Activated naive CD4-positive, alpha-beta T cell treated with anti-CD3 and anti-CD28 coated beads, Interleukin-2, amount 50 U/mL, for 24 hours (primary cell): ENCODE results near the gene IKZF4.

Source experiments
- H3K27ac Mint-ChIP-seq: one replicate; pipeline ENCODE4 v1.8.0; 2021; ENCODE audit warnings: mild to moderate bottlenecking, mixed read lengths
- H3K27me3 Mint-ChIP-seq: one replicate; pipeline ENCODE4 v1.8.0; 2021; ENCODE audit warnings: mixed read lengths
- H3K36me3 Mint-ChIP-seq: one replicate; pipeline ENCODE4 v1.8.0; 2021; ENCODE audit warnings: mixed read lengths
- H3K4me1 Mint-ChIP-seq: one replicate; pipeline ENCODE4 v1.8.0; 2021; ENCODE audit warnings: mixed read lengths
- H3K4me3 Mint-ChIP-seq: one replicate; pipeline ENCODE4 v1.8.0; 2021; ENCODE audit warnings: mild to moderate bottlenecking, mixed read lengths
- H3K9me3 Mint-ChIP-seq: one replicate; pipeline ENCODE4 v1.8.0; 2021; ENCODE audit warnings: mixed read lengths

The IKZF4 gene

GRCh38 chr12:56014205-56014604 lies 6.6 kb upstream of the IKZF4 start:
- H3K9me3 Mint-ChIP-seq = no peaks in the 10 kb centered on the region
- H3K4me1 Mint-ChIP-seq = peaks cover under 1% of the 10 kb centered on the region
- H3K4me3 Mint-ChIP-seq = no peak overlapping the region
- peaks cover 3% of the 10 kb centered on the region for H3K36me3 Mint-ChIP-seq
- no peak overlapping the region for H3K27ac Mint-ChIP-seq
- no peaks in the 10 kb centered on the region for H3K27me3 Mint-ChIP-seq

GRCh38 chr12:56017181-56017580 lies 3.7 kb upstream of the IKZF4 start:
- Mint-ChIP-seq H3K4me3 (no peak overlapping the region), H3K36me3 (peaks cover 3% of the 10 kb centered on the region), H3K27ac (no peak overlapping the region), H3K9me3 (no peaks in the 10 kb centered on the region), H3K27me3 (no peaks in the 10 kb centered on the region), H3K4me1 (peaks cover 22% of the 10 kb centered on the region)

- Mint-ChIP-seq H3K4me3 (no peak overlapping the region), H3K27me3 (no peaks in the 10 kb centered on the region), H3K4me1 (peaks cover 24% of the 10 kb centered on the region), H3K9me3 (no peaks in the 10 kb centered on the region), H3K36me3 (peaks cover 3% of the 10 kb centered on the region), H3K27ac (no peak overlapping the region)
These were observed 2.5 kb upstream of the IKZF4 start for GRCh38 chr12:56018356-56018755.

DNA sequence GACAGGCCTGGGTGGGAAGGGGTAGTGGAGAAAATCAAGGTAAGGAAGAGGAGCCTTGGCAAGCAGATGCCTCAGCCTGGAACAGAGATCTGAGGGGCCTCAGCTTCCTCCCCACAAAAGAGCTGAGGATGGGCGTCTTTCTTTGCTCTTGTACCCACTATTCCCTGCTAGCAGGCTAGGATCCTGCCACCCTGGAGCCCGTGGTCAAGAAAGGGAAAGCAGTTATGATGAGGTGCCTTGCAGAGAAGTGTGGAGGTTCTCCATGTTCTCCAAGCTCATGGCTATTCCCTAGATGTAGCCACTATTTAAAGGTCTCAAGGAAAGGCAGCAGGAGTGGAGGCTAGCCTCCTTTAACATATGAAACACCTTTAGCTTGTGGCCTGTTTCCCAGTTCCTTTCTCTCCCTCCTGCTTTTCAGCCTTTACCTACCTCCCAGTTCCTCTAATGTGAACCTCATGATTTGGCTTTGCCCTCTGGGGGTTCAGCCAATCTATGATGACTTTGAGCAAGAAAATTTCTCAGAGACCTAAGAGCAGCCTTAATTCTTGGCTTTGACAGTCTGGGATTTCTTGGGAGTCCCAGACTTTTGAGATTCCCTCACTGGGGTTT lies 1.1 kb downstream of the IKZF4 start:
- Mint-ChIP-seq H3K4me3 (peak overlapping the region; percentile 90), H3K27ac (peak overlapping the region; percentile 84), H3K36me3 (peaks cover 3% of the 10 kb centered on the region), H3K27me3 (no peaks in the 10 kb centered on the region), H3K4me1 (peaks cover 24% of the 10 kb centered on the region), H3K9me3 (no peaks in the 10 kb centered on the region)

DNA sequence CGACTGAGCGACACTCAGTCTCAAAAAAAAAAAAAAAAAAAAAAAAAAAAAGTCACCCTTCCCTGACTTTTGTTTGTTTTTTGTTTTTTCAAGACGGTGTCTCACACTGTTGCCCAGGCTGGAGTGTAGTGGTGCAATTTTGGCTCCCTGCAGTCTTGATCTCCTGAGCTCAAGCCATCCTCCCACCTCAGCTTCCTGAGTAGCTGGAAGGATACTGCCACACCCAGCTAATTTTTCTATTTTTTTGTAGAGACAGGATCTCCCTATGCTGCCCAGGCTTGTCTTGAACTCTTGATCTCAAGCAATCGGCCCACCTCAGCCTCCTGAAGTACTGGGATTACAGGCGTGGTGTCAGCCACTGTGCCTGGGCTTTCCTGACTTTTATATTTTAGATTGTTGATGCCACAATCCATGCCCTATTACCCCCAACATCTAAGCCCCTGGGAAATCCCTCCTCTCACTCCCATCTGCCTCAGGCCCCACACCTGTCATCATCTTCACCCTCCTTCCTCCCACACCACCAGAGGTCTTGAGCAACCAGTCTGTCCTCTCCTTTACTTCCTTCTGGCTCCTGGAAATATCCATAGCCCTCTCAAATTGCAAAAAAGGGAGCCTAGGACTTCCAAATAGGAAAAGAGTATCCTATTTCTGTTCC lies 7.8 kb downstream of the IKZF4 start:
- Mint-ChIP-seq H3K9me3 (no peaks in the 10 kb centered on the region), H3K27ac (peak overlapping the region; percentile 81), H3K36me3 (peaks cover 14% of the 10 kb centered on the region), H3K4me3 (no peak overlapping the region), H3K4me1 (peaks cover 25% of the 10 kb centered on the region), H3K27me3 (no peaks in the 10 kb centered on the region)

GRCh38 chr12:56029166-56029519 lies 8.3 kb downstream of the IKZF4 start:
- H3K9me3 Mint-ChIP-seq = no peaks in the 10 kb centered on the region

DNA sequence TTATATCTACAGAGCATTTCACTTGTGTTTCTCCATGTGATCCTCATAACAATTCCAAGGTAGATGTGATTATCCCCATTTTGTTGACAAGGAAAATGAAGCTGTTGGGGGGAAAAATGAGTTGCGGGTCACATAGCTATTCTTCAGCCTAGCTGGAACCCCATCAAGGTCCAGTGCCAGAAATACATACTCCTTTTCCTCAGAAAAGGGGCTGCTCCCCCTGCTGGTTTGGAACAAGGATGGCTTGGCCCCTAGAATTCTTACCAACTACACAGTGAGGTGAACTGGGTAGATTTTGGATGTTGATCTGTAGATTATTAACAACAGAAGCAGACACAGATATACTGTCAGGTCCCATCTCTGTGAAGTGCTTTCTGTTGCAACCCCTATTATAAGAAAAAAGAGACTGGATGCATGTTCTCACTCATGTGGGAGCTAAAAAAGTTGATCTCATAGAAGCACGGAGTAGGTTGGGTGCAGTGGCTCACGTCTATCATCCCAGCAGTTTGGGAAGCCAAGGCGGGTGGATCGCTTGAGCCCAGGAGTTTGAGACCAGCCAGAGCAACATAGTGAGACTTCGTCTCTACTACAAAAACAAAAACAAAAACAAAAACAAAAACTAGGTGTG lies 8.9 kb downstream of the IKZF4 start:
- H3K4me3 Mint-ChIP-seq = no peak overlapping the region
- H3K27me3 Mint-ChIP-seq = no peaks in the 10 kb centered on the region
- peaks cover 16% of the 10 kb centered on the region for H3K36me3 Mint-ChIP-seq
- H3K9me3 Mint-ChIP-seq = no peaks in the 10 kb centered on the region
- peaks cover 25% of the 10 kb centered on the region for H3K4me1 Mint-ChIP-seq
- H3K27ac Mint-ChIP-seq = peak overlapping the region; percentile 19

More at GRCh38 chr12:56029166-56029519, 8.3 kb downstream of the IKZF4 start:
- Mint-ChIP-seq H3K27me3 (no peaks in the 10 kb centered on the region), H3K4me1 (peaks cover 25% of the 10 kb centered on the region), H3K27ac (peak overlapping the region; percentile 81), H3K36me3 (peaks cover 14% of the 10 kb centered on the region), H3K4me3 (no peak overlapping the region)

DNA sequence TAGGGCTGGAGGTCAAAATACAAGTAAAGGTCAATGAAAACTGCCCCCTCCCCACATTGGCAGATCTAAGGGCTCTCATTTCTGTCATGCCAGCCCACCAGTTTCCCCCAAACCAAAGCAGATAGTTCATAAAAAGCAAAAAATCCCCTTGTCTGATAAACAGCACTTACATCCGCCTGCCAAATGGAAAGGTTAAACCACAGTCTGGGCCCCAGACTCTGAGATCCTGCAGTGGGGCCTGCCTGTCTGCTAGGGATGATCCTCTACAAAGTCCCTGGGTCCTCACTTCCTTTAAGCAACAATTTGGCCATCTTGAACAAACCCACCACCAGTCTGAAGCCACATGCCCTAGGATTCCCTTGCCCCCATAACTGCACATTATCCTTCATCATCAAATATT lies 11.1 kb downstream of the IKZF4 start:
- H3K9me3 Mint-ChIP-seq = no peaks in the 10 kb centered on the region
- H3K27ac Mint-ChIP-seq = peak overlapping the region; percentile 95
- peaks cover 25% of the 10 kb centered on the region for H3K4me1 Mint-ChIP-seq
- peak overlapping the region; percentile 47 for H3K4me3 Mint-ChIP-seq
- H3K27me3 Mint-ChIP-seq = no peaks in the 10 kb centered on the region
- peaks cover 20% of the 10 kb centered on the region for H3K36me3 Mint-ChIP-seq

DNA sequence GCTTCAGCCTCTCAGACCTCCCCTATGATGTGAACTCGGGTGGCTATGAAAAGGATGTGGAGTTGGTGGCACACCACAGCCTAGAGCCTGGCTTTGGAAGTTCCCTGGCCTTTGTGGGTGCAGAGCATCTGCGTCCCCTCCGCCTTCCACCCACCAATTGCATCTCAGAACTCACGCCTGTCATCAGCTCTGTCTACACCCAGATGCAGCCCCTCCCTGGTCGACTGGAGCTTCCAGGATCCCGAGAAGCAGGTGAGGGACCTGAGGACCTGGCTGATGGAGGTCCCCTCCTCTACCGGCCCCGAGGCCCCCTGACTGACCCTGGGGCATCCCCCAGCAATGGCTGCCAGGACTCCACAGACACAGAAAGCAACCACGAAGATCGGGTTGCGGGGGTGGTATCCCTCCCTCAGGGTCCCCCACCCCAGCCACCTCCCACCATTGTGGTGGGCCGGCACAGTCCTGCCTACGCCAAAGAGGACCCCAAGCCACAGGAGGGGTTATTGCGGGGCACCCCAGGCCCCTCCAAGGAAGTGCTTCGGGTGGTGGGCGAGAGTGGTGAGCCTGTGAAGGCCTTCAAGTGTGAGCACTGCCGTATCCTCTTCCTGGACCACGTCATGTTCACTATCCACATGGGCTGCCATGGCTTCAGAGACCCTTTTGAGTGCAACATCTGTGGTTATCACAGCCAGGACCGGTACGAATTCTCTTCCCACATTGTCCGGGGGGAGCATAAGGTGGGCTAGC lies 13.9 kb downstream of the IKZF4 start:
- Mint-ChIP-seq H3K9me3 (no peaks in the 10 kb centered on the region), H3K27ac (peak overlapping the region; percentile 73), H3K36me3 (peaks cover 18% of the 10 kb centered on the region), H3K27me3 (no peaks in the 10 kb centered on the region), H3K4me1 (peaks cover 15% of the 10 kb centered on the region), H3K4me3 (no peak overlapping the region)

DNA sequence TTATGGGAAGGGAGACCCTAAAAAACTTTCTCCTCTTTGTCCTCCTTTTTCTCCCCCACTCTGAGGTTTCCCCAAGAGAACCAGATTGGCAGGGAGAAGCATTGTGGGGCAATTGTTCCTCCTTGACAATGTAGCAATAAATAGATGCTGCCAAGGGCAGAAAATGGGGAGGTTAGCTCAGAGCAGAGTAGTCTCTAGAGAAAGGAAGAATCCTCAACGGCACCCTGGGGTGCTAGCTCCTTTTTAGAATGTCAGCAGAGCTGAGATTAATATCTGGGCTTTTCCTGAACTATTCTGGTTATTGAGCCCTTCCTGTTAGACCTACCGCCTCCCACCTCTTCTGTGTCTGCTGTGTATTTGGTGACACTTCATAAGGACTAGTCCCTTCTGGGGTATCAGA lies 16.3 kb downstream of the IKZF4 start:
- H3K36me3 Mint-ChIP-seq = peaks cover 13% of the 10 kb centered on the region
- peaks cover 20% of the 10 kb centered on the region for H3K4me1 Mint-ChIP-seq
- H3K4me3 Mint-ChIP-seq = no peak overlapping the region
- no peaks in the 10 kb centered on the region for H3K9me3 Mint-ChIP-seq
- no peaks in the 10 kb centered on the region for H3K27me3 Mint-ChIP-seq
- peak overlapping the region; percentile 67 for H3K27ac Mint-ChIP-seq

DNA sequence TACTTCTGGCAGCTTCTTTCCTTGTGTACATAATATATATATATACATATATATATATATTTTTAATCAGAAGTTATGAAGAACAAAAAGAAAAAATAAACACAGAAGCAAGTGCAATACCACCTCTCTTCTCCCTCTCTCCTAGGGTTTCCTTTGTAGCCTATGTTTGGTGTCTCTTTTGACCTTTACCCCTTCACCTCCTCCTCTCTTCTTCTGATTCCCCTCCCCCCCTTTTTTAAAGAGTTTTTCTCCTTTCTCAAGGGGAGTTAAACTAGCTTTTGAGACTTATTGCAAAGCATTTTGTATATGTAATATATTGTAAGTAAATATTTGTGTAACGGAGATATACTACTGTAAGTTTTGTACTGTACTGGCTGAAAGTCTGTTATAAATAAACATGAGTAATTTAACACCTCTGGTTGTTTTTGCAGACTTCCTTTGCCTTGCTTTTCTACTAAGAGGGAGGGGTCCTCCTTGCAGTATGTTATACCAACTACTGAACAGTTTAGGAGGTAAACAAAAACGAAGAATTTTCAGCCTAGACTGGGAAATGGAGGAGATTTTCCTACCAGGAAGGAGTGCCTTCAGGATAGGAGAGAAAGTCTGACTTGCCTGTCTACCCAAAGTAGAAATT lies 17.3 kb downstream of the IKZF4 start:
- Mint-ChIP-seq H3K27ac (no peak overlapping the region), H3K36me3 (peaks cover 16% of the 10 kb centered on the region), H3K9me3 (no peaks in the 10 kb centered on the region), H3K4me3 (no peak overlapping the region), H3K27me3 (no peaks in the 10 kb centered on the region), H3K4me1 (peaks cover 23% of the 10 kb centered on the region)

DNA sequence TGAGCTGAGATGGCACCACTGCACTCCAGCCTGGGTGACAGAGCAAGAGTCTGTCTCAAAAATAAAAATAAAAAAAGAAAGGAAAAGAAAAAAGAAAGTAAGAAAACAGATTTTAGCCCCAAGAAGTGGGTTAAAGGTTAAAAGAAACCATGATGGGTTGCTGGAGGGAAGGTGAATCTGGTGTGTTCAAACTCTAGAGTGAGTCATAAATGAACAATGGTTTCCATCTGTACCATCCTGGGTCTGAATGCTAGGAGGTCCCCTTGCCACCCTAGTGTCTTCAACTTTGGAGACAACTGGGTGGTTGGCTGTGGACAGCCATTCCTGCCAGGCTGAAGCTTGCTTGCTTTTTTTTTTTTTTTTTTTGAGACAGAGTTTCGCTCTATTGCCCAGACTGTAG lies 19.3 kb downstream of the IKZF4 start:
- Mint-ChIP-seq H3K27ac (peak overlapping the region; percentile 77), H3K9me3 (no peaks in the 10 kb centered on the region), H3K4me3 (peak overlapping the region; percentile 100), H3K4me1 (peaks cover 36% of the 10 kb centered on the region), H3K36me3 (peaks cover 22% of the 10 kb centered on the region), H3K27me3 (no peaks in the 10 kb centered on the region)

GRCh38 chr12:56040963-56041551 lies 20.2 kb downstream of the IKZF4 start:
- H3K27me3 Mint-ChIP-seq = no peaks in the 10 kb centered on the region
- peaks cover 41% of the 10 kb centered on the region for H3K4me1 Mint-ChIP-seq
- peaks cover 19% of the 10 kb centered on the region for H3K36me3 Mint-ChIP-seq
- H3K9me3 Mint-ChIP-seq = no peaks in the 10 kb centered on the region
- peak overlapping the region; percentile 100 for H3K4me3 Mint-ChIP-seq
- peak overlapping the region; percentile 99 for H3K27ac Mint-ChIP-seq

DNA sequence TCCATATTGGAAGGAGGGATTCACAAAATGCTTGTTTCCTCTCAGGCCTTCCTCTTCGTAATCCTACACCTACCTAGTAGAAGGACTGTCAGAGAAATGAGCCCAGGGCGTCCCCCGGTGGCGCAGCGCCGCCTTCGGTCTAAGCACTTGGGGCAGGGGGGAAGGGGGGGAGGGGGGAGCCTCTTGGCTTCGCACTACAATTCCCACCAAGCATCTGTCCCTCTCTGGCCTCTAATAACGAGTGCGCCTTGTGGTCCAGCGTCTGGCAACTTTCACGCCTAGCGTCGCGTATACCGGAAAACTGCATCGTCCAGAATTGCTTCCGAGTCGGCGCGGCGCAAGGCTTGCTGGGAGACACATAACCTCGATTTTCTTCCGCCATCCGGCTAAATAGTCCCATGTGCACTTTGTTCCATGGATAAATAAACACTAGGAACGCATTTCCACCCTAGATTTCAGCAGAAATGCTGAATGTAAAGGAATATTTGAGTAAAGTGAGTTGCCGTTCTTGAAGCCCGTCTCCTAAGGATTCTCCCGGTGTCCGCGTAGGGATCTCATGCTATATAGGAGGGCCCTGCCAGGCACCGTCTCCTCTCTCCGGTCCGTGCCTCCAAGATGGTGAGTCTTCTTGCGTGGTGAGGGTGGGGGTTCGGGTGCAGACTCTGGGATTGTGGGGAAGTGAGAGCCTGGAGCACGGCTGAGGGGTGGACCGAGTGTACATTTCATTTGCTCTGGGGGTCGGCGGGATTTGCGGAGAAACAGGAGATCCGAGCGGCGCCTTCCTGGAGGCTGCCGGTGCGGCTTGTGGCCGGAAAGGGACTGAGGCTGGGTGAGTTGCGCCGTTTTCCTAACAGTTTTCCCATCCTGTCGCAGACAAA lies 20.9 kb downstream of the IKZF4 start, which contains the start of gene RPS26:
TSS of gene RPS26 (plus strand) at position 367 of the 878 bp plus-strand sequence. CDS start at position 616, 249 bp downstream.
- peak within 1 kb of the TSS; percentile 100 for H3K4me3 Mint-ChIP-seq
- H3K27me3 Mint-ChIP-seq = no peaks in the 10 kb centered on the region
- peaks cover 19% of the 10 kb centered on the region for H3K36me3 Mint-ChIP-seq
- peaks cover 48% of the 10 kb centered on the region for H3K4me1 Mint-ChIP-seq
- H3K27ac Mint-ChIP-seq = peak within 1 kb of the TSS; percentile 99
- no peaks in the 10 kb centered on the region for H3K9me3 Mint-ChIP-seq
